NCI-H526 treated with DMSO at 0.1 percent for 48 hours (cell line): ENCODE measurements around the gene SEMA4C.
"Not testable (repeated sequence)": the region's sequence is repeated elsewhere in the genome, so short reads cannot be mapped to it uniquely, and the experiment has no call there.

Source experiments
- DNase-seq: peaks from one replicate; lab custom pipeline; 2025; lab: John Stamatoyannopoulos, UW

Gene SEMA4C

GRCh38 chr2:96866586-96866985 is 3.3 kb downstream of the SEMA4C start:
- DNase-seq = no peak

GRCh38 chr2:96866149-96866548 is 3.7 kb downstream of the SEMA4C start:
- no peak for DNase-seq

DNA sequence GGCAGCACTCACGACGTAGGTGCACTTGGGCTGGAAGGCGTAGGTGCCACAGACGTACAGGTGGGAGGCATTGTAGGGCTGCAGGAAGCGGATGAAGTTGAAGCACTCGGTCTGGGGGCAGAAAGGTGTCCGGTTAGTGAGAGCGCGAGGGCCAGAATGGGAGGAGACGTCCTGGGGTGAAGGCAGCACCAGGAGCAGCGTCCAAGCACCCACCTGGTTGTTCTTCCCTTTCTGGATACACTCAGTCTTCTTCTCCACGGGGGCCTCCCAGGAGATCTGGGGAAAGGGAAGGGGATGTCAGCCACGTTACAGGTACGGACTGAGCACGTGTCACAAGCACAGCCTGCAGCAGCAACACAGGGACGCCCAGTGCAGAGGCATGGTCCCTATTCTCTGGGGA is 4.2 kb downstream of the SEMA4C start:
- DNase-seq = no peak

DNA sequence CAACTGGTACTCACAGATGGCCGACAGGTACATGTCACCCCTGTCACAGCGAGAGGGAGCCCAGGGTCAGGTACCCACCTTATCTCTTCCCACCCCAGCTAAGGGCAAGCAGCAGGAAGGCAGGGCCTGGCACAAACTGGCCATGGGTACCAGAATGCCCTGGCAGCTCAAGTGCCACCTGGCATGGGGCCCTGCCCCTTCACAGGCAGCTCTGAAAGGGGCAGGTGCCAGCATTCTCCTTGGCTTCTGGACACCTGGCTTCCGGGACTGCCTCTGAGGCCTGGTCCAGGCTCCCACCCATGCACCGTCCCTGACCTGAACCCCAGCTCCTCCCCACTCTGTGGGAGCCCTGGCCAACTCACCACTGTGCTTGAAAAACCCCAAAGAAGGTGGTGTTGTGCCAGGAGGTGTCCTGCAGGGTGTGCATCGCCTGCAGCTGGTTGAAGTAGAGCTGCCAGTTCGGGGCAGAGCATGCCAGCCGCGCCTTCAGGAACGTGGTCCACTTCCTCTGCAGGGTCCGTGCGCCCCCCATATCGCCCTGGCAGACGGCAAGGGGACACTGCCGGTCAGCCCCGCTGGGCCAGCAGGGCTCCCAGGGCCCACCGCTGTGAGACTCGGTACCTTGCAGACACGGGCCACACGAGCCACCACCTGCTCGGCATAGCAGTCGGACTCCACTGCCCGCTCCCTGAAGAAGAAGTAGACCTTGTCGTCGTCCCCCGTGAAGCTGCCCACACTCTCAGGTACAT is 5.4 kb downstream of the SEMA4C start:
- DNase-seq = no peak

GRCh38 chr2:96863575-96864342 is 6.1 kb downstream of the SEMA4C start:
- no peak for DNase-seq

DNA sequence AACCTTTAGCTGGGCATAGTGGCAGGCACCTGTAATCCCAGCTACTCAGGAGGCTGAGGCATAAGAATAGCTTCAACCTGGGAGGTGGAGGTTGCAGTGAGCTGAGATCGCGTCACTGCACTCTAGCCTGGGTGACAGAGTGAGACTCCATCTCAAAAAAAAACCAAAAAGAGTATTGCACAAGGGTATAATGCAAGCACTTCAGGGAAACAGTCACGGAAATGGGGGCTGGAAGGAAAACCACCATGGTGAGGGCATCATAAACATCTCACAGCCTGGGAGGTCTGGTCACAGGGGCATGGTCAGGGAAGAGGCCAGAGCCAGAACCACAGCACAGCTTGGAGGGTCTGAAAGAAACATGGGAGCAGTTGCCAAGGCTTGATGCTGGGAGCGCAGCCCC is 6.8 kb downstream of the SEMA4C start:
- not testable (repeated sequence) for DNase-seq

DNA sequence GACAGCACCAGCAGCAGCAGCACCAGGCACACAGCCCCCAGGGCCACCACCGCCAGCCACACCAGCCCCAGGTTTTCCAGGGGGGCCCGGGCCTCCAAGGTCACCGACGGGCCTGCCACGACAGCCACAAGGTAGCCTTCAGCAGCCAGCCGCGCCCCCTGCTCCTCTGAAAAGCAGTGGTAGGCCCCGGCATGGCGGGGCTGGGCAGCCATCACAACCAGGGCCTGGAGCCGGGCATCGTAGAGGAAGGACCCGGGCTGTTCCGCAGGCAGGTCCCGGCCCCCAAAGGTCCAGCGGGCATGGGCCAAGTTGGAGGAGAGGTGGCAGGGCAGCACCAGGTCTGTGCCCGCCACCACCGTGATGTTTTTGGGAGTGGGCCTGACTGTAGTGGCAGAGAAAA is 8.8 kb downstream of the SEMA4C start:
- DNase-seq = no peak

- DNase-seq = no peak
These were observed 9.5 kb downstream of the SEMA4C start for GRCh38 chr2:96860065-96861029.

- no peak for DNase-seq
These were observed 10.2 kb downstream of the SEMA4C start for GRCh38 chr2:96859681-96860064.

DNA sequence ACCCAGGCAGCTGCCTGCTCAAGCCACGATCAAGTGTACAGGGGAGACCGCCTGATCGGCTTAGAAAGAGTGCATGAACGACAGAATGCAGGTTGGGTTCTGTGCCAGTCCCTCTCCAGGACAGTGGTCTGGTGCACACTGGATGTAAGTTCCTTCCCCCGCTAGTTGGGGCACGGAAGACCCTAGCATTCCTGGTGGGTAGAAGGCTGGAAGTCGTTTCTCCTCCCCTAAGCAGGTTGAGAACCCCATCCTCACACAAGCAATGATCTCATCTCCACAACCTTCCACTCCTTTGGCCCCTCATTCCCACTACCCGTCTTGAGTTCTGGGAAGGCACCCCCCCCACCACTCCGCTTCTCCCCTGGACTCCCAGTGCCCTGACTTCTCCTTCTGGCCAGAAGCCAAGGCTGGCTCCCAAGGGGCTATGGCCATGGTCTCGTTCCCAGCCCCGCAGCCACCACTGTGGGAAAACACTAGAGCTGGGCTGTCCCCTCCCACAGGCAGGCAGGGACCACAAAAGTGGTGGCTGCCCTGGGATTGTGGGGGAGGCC is 10.7 kb downstream of the SEMA4C start:
- no peak for DNase-seq

GRCh38 chr2:96857667-96858372 is 12.1 kb downstream of the SEMA4C start, which contains the start of gene ANKRD39:
Gene ANKRD39 (minus strand): TSS chr2:96858016. CDS start chr2:96857987, 29 bp downstream.
- peak; percentile 96 for DNase-seq

DNA sequence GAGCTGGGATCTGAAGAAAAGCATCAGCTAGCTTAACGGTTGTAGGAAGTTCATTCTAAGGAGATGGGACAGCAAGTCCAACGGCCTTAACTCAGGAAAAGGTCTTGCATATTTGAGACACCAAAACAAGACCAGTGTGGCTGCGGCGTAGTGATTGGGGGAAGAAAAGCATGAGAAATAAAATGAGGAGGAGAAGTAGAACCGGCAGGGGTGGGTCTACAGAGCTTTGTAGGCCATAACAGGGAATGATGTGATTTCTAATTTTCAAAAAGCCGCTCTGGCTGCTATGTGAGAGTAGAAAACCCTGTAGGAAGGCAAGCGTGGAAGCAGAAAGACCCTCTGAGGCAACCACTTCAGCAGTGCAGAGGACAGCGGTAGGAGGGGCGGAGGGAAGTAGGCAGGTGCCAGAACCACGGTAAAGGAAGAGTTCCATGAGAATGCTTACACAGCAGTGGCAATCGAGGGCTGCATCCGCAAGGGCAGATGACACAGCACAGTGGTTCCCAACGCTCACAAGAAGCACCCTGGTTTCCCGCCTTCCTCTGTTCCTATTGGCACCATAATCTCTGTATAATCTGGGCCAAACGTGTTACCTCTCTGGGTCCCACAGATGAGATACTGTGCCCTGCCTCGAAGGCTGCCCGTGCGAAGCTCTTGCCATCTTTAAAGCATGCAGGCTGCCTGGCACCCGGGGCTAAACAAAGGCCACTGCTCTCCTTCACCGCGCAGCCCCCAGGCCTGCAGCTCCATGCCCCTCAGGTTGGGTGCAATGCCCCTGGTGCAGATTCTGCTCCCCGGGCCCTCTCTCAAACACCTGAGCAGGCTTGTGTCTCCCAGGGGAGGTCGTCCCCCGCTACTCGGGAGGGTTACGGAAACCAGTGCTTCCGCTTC is 12.9 kb downstream of the SEMA4C start:
- DNase-seq = peak; percentile 43

GRCh38 chr2:96853321-96853720 is 16.6 kb downstream of the SEMA4C start:
- no peak for DNase-seq

DNA sequence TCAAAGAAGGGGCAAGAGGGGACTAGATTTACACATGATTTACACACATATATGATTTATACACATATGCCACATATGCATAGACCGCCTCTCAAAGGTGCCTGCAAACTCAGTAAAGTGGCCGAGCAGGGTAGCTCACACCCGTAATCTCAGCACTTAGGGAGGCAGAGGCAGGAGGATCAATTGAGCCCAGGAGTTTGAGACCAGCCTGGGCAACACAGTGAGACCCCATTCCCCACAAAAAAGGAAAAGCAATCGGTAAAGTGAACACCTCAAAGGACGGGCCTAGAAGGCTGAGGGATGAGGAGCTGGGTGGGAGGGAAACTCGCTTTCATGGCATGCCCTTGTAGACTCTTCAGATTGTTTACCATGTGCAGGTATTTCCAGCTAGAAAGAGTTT is 17.2 kb downstream of the SEMA4C start:
- DNase-seq = no peak

- no peak for DNase-seq
These were observed 21.6 kb downstream of the SEMA4C start for GRCh38 chr2:96848264-96848663.

GRCh38 chr2:96847586-96847985 is 22.3 kb downstream of the SEMA4C start:
- DNase-seq = no peak

DNA sequence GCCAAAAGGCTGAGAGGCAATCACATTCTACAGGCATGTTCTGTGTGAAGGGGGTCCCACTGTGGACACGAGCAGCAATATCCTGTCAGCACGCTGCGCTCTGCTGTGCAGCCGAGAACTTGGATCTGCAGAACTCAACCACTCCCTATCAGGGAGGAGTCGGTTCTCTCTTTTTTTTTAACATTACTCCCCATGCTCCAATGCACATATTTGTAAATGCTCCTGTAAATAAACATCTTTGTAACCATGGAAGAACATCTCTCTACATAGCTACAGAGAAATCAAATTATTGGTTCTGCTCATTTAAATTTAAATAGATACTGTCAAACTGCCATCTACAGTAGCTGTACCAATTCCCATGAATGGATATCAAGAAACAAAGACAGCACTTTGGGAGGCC is 23.1 kb downstream of the SEMA4C start:
- DNase-seq = no peak

- no peak for DNase-seq
These were observed 25.5 kb downstream of the SEMA4C start for GRCh38 chr2:96844405-96844808.

DNA sequence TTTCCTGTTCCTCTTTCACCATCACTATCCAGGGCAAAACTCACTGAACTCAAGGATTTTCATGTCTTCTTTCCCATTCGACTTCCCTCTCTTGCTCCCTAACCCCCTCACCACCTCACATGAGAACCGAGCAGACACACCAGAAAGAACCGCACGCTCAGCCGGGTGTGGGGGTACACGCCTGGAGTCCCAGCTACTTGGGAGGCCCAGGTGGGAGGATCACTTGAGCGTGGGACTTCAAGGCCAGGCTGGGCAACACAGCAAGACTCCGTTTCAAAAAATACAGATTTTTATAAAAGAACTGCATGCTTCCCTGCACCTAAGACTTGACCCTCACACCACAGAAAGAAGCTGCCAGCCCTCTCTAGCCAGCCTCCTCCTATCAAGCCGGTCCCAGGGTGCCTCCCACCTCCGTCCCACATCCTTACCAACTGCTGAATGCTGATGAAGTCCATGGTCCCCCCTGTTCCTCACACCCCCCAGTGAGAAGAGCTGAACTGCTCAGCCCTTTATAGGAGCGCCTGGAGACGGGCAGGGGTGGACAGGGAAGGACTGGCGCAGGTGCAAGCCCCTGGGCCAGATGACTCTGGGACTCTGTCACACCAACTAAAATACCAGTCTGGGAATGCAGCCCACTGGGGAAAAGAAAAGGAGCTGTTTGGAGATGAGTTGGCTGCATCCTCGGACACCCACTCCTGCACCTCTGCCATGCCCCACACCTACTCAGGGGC is 26.2 kb downstream of the SEMA4C start, which contains the start of gene ANKRD23:
TSS of gene ANKRD23 (minus strand) at position 484 of the 731 bp plus-strand sequence. CDS start at position 455, 29 bp downstream.
- DNase-seq = no peak
